Measurements from ENCODE around the gene HIP1R. TPM values are rescaled to one million over a fixed set of nuclear protein-coding genes. Genes with fewer than 3 reads are reported as not detected.

The HIP1R gene
- polyA plus RNA-seq, 3 donors, result 0.09 to 0.60 TPM; not detected in 1

DNA sequence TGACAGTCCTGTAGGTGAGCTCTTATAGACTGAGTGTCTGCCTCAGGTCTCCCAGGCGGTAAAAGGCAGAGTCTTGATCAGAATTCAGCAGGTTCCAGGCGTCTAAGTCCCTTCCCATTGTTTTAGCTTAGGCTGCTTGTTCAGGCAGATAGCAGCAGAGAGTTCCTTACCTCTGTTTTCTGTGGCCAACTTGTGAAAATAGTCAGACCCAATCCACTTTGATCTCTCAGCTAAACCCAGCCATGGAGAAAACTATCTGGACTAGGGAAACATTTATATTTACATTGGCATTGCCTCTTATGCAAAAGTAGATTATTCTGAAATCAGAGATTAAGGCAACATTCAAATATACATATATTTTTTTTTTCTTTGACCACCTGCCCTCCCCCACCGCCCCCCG lies 39.5 kb upstream of the HIP1R start:
- TF ChIP-seq, protein P1, sequence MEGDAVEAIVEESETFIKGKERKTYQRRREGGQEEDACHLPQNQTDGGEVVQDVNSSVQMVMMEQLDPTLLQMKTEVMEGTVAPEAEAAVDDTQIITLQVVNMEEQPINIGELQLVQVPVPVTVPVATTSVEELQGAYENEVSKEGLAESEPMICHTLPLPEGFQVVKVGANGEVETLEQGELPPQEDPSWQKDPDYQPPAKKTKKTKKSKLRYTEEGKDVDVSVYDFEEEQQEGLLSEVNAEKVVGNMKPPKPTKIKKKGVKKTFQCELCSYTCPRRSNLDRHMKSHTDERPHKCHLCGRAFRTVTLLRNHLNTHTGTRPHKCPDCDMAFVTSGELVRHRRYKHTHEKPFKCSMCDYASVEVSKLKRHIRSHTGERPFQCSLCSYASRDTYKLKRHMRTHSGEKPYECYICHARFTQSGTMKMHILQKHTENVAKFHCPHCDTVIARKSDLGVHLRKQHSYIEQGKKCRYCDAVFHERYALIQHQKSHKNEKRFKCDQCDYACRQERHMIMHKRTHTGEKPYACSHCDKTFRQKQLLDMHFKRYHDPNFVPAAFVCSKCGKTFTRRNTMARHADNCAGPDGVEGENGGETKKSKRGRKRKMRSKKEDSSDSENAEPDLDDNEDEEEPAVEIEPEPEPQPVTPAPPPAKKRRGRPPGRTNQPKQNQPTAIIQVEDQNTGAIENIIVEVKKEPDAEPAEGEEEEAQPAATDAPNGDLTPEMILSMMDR (IDR thresholded peaks at IDR 0.05), result no peak
- Histone ChIP-seq H3K4me1 (ENCODE audit: control insufficient read depth in 1 of 2, insufficient read depth in 2 of 2, low read length in 2 of 2) (peaks cover 5 to 14% of the 10 kb centered on the region in 2 donors), H3K36me3 (replicated peaks in 1 of 2; ENCODE audit: control insufficient read depth in 1 of 2, insufficient read depth in 2 of 2, low read length in 2 of 2) (no peaks in the 10 kb centered on the region), H3K4me3 (replicated peaks in 1 of 3; ENCODE audit: low read depth in 2 of 3, low read length in 3 of 3) (no peak overlapping the region), H2AFZ (ENCODE audit: insufficient read depth, low read depth, low read length, poor library complexity, severe bottlenecking) (no peak overlapping the region), H3K9ac (ENCODE audit: insufficient read depth, low read length, poor library complexity, severe bottlenecking) (no peak overlapping the region), H3K9me3 (replicated peaks in 1 of 2; ENCODE audit: control insufficient read depth in 1 of 2, insufficient read depth in 1 of 2, low read length in 2 of 2) (no peaks in the 10 kb centered on the region), H3K4me2 (replicated peaks; ENCODE audit: extremely low read depth, low read length, poor library complexity, severe bottlenecking) (no peak overlapping the region), H3K79me2 (ENCODE audit: insufficient read depth, low read length) (no peaks in the 10 kb centered on the region), H3K27me3 (ENCODE audit: control insufficient read depth in 2 of 2, insufficient read depth in 2 of 2, low read length in 2 of 2) (no peaks in the 10 kb centered on the region), H4K20me1 (ENCODE audit: insufficient read depth, low read length) (no peaks in the 10 kb centered on the region), H3K27ac (ENCODE audit: low read depth in 1 of 2, low read length in 2 of 2) (no peak overlapping the region)
- H3K4me1 Mint-ChIP-seq, result peaks cover 13% of the 10 kb centered on the region
- no peaks in the 10 kb centered on the region for H3K9me3 Mint-ChIP-seq
- intact Hi-C loops (cut with micrococcal nuclease), result no loop called here
- peaks cover 0 to 4% (median 2%) of the 10 kb centered on the region in 3 donors for H3K27me3 Mint-ChIP-seq (ENCODE audit: low read depth in 3 of 3)
- no peaks in the 10 kb centered on the region for H3K36me3 Mint-ChIP-seq
- no peak for DNase-seq
- H3K27ac Mint-ChIP-seq, result no peak overlapping the region
- no CpG with 5 or more reads among the region's 4 CpGs for WGBS (ENCODE audit: insufficient coverage)
- H3K4me3 Mint-ChIP-seq, result no peak overlapping the region

GRCh38 chr12:122799641-122800243 lies 35.5 kb upstream of the HIP1R start:
- Mint-ChIP-seq H3K27ac (peak overlapping the region in 1 of 7 donors; percentile 73), H3K36me3 (no peaks in the 10 kb centered on the region), H3K9me3 (no peaks in the 10 kb centered on the region), H3K4me1 (peaks cover 13% of the 10 kb centered on the region), H3K27me3 (ENCODE audit: low read depth in 3 of 3) (peaks cover 0 to 3% (median 2%) of the 10 kb centered on the region in 3 donors), H3K4me3 (no peak overlapping the region)
- TF ChIP-seq, protein P1 (IDR thresholded peaks at IDR 0.05), result no peak
- Histone ChIP-seq H4K20me1 (ENCODE audit: insufficient read depth, low read length) (no peaks in the 10 kb centered on the region), H3K9me3 (replicated peaks in 1 of 2; ENCODE audit: control insufficient read depth in 1 of 2, insufficient read depth in 1 of 2, low read length in 2 of 2) (no peaks in the 10 kb centered on the region), H3K4me3 (replicated peaks in 1 of 3; ENCODE audit: low read depth in 2 of 3, low read length in 3 of 3) (no peak overlapping the region), H3K27ac (ENCODE audit: low read depth in 1 of 2, low read length in 2 of 2) (no peak overlapping the region), H2AFZ (ENCODE audit: insufficient read depth, low read depth, low read length, poor library complexity, severe bottlenecking) (no peak overlapping the region), H3K36me3 (replicated peaks in 1 of 2; ENCODE audit: control insufficient read depth in 1 of 2, insufficient read depth in 2 of 2, low read length in 2 of 2) (no peaks in the 10 kb centered on the region), H3K27me3 (ENCODE audit: control insufficient read depth in 2 of 2, insufficient read depth in 2 of 2, low read length in 2 of 2) (no peaks in the 10 kb centered on the region), H3K4me1 (ENCODE audit: control insufficient read depth in 1 of 2, insufficient read depth in 2 of 2, low read length in 2 of 2) (peaks cover 5 to 14% of the 10 kb centered on the region in 2 donors), H3K79me2 (ENCODE audit: insufficient read depth, low read length) (no peaks in the 10 kb centered on the region), H3K4me2 (replicated peaks; ENCODE audit: extremely low read depth, low read length, poor library complexity, severe bottlenecking) (no peak overlapping the region), H3K9ac (ENCODE audit: insufficient read depth, low read length, poor library complexity, severe bottlenecking) (no peak overlapping the region)
- no peak for DNase-seq
- intact Hi-C loops (cut with micrococcal nuclease), result no loop called here
- 41% methylated on average over 6 of the region's 13 CpGs for WGBS (ENCODE audit: insufficient coverage)

All from CD14-positive monocyte (primary cell).